Liver (tissue), 9 donors: ENCODE results near the gene CD14. TPM values are rescaled to one million over a fixed set of nuclear protein-coding genes. Genes with fewer than 3 reads are reported as not detected.

Experiments used
- DNase-seq: peaks from one replicate; pipeline ENCODE4 v3.0.0-alpha.2; 2017; ENCODE audit warnings: low spot score
- H3K27ac ChIP-seq, 2 donors: one replicate each; pipeline ENCODE4 v1.7.0; 2013; ENCODE audit warnings: inconsistent platforms in 2 of 2, low read length in 2 of 2, control low read depth in 1 of 2, low read depth in 1 of 2, mild to moderate bottlenecking in 1 of 2
- H3K27me3 ChIP-seq, 4 donors: one replicate each; pipeline versions ENCODE4 v1.6.1 to v1.7.0; 2013; ENCODE audit warnings: low read length in 3 of 4, inconsistent platforms in 1 of 4, mild to moderate bottlenecking in 1 of 4, moderate library complexity in 1 of 4; ENCODE audit not compliant: control insufficient read depth in 4 of 4, insufficient read depth in 4 of 4
- H3K36me3 ChIP-seq, 4 donors: one replicate each; pipeline versions ENCODE4 v1.6.1 to v1.7.0; 2013; ENCODE audit warnings: low read length in 3 of 4, mild to moderate bottlenecking in 3 of 4, low read depth in 1 of 4, moderate library complexity in 1 of 4; ENCODE audit not compliant: control insufficient read depth in 4 of 4, insufficient read depth in 3 of 4
- H3K4me1 ChIP-seq, 4 donors: one replicate each; pipeline versions ENCODE4 v1.6.1 to v1.7.0; 2013; ENCODE audit warnings: low read length in 3 of 4, mild to moderate bottlenecking in 3 of 4, moderate library complexity in 1 of 4; ENCODE audit not compliant: control insufficient read depth in 4 of 4, insufficient read depth in 4 of 4
- H3K4me3 ChIP-seq, 3 donors: one replicate each; pipeline versions ENCODE4 v1.6.1 to v1.7.0; 2013; ENCODE audit warnings: low read length in 3 of 3, control low read depth in 1 of 3, low read depth in 1 of 3, mild to moderate bottlenecking in 1 of 3
- H3K9ac ChIP-seq, 2 donors: one replicate each; pipeline ENCODE4 v1.7.0; 2013; ENCODE audit warnings: low read length in 2 of 2, mild to moderate bottlenecking in 2 of 2, moderate library complexity in 2 of 2, control low read depth in 1 of 2, low read depth in 1 of 2
- H3K9me3 ChIP-seq, 4 donors: one replicate each; pipeline versions ENCODE4 v1.6.1 to v1.7.0; 2013; ENCODE audit warnings: low read length in 3 of 4; ENCODE audit not compliant: control insufficient read depth in 4 of 4
- ATF3 ChIP-seq: IDR thresholded peaks from 2 replicates; pipeline ENCODE4 v1.6.1; 2016; ENCODE audit warnings: antibody characterized with exemption
- CTCF ChIP-seq: fragments of 150-350 bp; IDR thresholded peaks from 2 replicates; pipeline ENCODE4 v1.5.1; 2017; ENCODE audit warnings: improper control_type of control experiment, low read depth, low read length; ENCODE audit not compliant: missing input control
- EGR1 ChIP-seq, 2 donors: IDR thresholded peaks; 2 replicates each; pipeline ENCODE4 v1.6.1; 2016 to 2018; ENCODE audit warnings: antibody characterized with exemption in 2 of 2, low read depth in 2 of 2
- FOXA1 ChIP-seq: IDR thresholded peaks from 2 replicates; pipeline ENCODE4 v1.6.1; 2016; ENCODE audit warnings: antibody characterized with exemption
- FOXA2 ChIP-seq: IDR thresholded peaks from 2 replicates; pipeline ENCODE4 v1.6.1; 2016; ENCODE audit warnings: antibody characterized with exemption
- GABPA ChIP-seq, 2 donors: IDR thresholded peaks in 1 of 2; conservative IDR thresholded peaks in 1 of 2; 2 replicates each; pipeline ENCODE4 v1.6.1; 2016; ENCODE audit warnings: antibody characterized with exemption in 2 of 2, mild to moderate bottlenecking in 1 of 2, moderate library complexity in 1 of 2
- HNF4A ChIP-seq, 2 donors: conservative IDR thresholded peaks; 2 replicates each; pipeline ENCODE4 v1.6.1; 2016; ENCODE audit warnings: antibody characterized with exemption in 2 of 2, mild to moderate bottlenecking in 2 of 2
- HNF4G ChIP-seq: IDR thresholded peaks from 2 replicates; pipeline ENCODE4 v1.6.1; 2016; ENCODE audit warnings: antibody characterized with exemption
- JUND ChIP-seq, 2 donors: IDR thresholded peaks; 2 replicates each; pipeline ENCODE4 v1.6.1; 2016; ENCODE audit warnings: antibody characterized with exemption in 2 of 2
- NR2F2 ChIP-seq: IDR thresholded peaks from 2 replicates; pipeline ENCODE4 v1.6.1; 2016; ENCODE audit warnings: antibody characterized with exemption
- RAD21 ChIP-seq, 2 donors: IDR thresholded peaks; 2 replicates each; pipeline ENCODE4 v1.6.1; 2016; ENCODE audit warnings: antibody characterized with exemption in 2 of 2, mild to moderate bottlenecking in 2 of 2
- REST ChIP-seq: IDR thresholded peaks from 2 replicates; pipeline ENCODE4 v1.6.1; 2016; ENCODE audit warnings: antibody characterized with exemption, mild to moderate bottlenecking
- RXRA ChIP-seq, 2 donors: IDR thresholded peaks; 2 replicates each; pipeline ENCODE4 v1.6.1; 2017 to 2018; ENCODE audit warnings: antibody characterized with exemption in 2 of 2, mild to moderate bottlenecking in 1 of 2
- SP1 ChIP-seq: IDR thresholded peaks from 2 replicates; pipeline ENCODE4 v1.6.1; 2018; ENCODE audit warnings: antibody characterized with exemption, mild to moderate bottlenecking
- TAF1 ChIP-seq: conservative IDR thresholded peaks from 2 replicates; pipeline ENCODE4 v1.6.1; 2016; ENCODE audit warnings: antibody characterized with exemption, mild to moderate bottlenecking
- YY1 ChIP-seq: IDR thresholded peaks from 2 replicates; pipeline ENCODE4 v1.6.1; 2016; ENCODE audit warnings: antibody characterized with exemption, mild to moderate bottlenecking
- WGBS: extraction: QIAGEN DNeasy Blood & Tissue Kit; methylation state at CpG from one replicate; pipeline ENCODE4 v1.1.7; 2013; 5-methylcytosine and 5-hydroxymethylcytosine counted together
- polyA plus RNA-seq, 2 donors: library from polyadenylated mRNA; stranded (reverse) in 1 of 2; unstranded in 1 of 2; fragments of 200-250 nt in 1 of 2; fragments of >200 nt in 1 of 2; fragmentation: Nextera tagmentation in 1 of 2; extraction: Ambion mirVana in 1 of 2; gene quantifications; one replicate each; pipeline versions ENCODE4 v1.2.1 to v1.2.3, GENCODE V29; 2013 to 2015
- total RNA-seq, 2 donors: library from RNA; depleted of rRNA; stranded (reverse); fragments of >200 nt; gene quantifications; one replicate each; pipeline ENCODE4 v1.2.3, GENCODE V29; 2014
- TF ChIP-seq, protein P1 (sequence below): IDR thresholded peaks from 2 replicates; pipeline ENCODE4 v1.6.1; 2016; ENCODE audit warnings: antibody characterized with exemption
- TF ChIP-seq, protein P2 (sequence below): IDR thresholded peaks from 2 replicates; pipeline ENCODE4 v1.6.1; 2016; ENCODE audit warnings: antibody characterized with exemption
- donor health status: healthy.
- donor health status: healthy.
- donor health status: healthy.
- donor health status: healthy.
- donor health status: healthy.

The CD14 gene
- total and polyA plus RNA-seq, 4 donors, result 61.0 to 343 (median 287) TPM

DNA sequence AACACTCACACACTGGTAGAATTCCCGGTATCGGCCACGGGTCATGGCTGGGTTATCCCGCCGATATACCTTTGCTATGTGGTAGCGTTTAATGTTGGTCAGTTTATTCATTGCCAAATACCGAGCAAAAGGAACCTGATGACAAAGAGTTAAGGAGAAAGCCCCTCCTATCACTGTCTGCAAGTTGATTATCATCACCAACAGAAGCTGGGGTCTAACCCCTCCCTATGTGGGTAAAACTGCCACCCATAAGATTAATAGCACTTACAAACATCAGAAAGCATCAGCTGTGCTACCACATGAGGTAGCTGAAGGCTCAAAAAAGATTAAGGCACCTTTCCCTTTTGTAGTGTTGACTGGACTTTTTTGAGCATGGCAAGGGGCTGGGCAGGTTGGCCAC, 46.0 kb upstream of the CD14 start:
- H3K9me3 ChIP-seq, result no peaks in the 10 kb centered on the region
- H3K9ac ChIP-seq, result no peak overlapping the region
- DNase-seq, result no peak
- no peak for TF ChIP-seq YY1
- no peak for TF ChIP-seq HNF4G
- no peak for TF ChIP-seq FOXA2
- TF ChIP-seq CTCF, result no peak
- no peak for TF ChIP-seq REST
- no peak for TF ChIP-seq RXRA (IDR thresholded peaks at IDR 0.05)
- TF ChIP-seq, protein P1, sequence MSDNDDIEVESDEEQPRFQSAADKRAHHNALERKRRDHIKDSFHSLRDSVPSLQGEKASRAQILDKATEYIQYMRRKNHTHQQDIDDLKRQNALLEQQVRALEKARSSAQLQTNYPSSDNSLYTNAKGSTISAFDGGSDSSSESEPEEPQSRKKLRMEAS, result no peak
- no peak for TF ChIP-seq HNF4A (conservative IDR thresholded peaks at IDR 0.05)
- TF ChIP-seq FOXA1, result no peak
- no peak for TF ChIP-seq JUND (IDR thresholded peaks at IDR 0.05)
- no peak for TF ChIP-seq RAD21 (IDR thresholded peaks at IDR 0.05)
- no peak for TF ChIP-seq SP1
- no peak for TF ChIP-seq NR2F2
- TF ChIP-seq TAF1, result no peak
- TF ChIP-seq, protein P2, sequence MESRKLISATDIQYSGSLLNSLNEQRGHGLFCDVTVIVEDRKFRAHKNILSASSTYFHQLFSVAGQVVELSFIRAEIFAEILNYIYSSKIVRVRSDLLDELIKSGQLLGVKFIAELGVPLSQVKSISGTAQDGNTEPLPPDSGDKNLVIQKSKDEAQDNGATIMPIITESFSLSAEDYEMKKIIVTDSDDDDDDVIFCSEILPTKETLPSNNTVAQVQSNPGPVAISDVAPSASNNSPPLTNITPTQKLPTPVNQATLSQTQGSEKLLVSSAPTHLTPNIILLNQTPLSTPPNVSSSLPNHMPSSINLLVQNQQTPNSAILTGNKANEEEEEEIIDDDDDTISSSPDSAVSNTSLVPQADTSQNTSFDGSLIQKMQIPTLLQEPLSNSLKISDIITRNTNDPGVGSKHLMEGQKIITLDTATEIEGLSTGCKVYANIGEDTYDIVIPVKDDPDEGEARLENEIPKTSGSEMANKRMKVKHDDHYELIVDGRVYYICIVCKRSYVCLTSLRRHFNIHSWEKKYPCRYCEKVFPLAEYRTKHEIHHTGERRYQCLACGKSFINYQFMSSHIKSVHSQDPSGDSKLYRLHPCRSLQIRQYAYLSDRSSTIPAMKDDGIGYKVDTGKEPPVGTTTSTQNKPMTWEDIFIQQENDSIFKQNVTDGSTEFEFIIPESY, result no peak
- no peak for TF ChIP-seq GABPA (IDR thresholded peaks at IDR 0.05 in 1 of 2, conservative IDR thresholded peaks at IDR 0.05 in 1 of 2)
- H3K36me3 ChIP-seq, result peaks cover 7 to 65% (median 28%) of the 10 kb centered on the region in 4 donors
- no peaks in the 10 kb centered on the region for H3K27me3 ChIP-seq
- 97% methylated on average over 7 of the region's 7 CpGs for WGBS
- H3K27ac ChIP-seq, result no peak overlapping the region
- no peak overlapping the region for H3K4me3 ChIP-seq
- no peaks in the 10 kb centered on the region for H3K4me1 ChIP-seq

- H3K9ac ChIP-seq, result no peak overlapping the region
- H3K4me3 ChIP-seq, result no peak overlapping the region
- no peaks in the 10 kb centered on the region for H3K9me3 ChIP-seq
- no peaks in the 10 kb centered on the region for H3K27me3 ChIP-seq
- peaks cover 8 to 72% (median 29%) of the 10 kb centered on the region in 4 donors for H3K36me3 ChIP-seq
- H3K27ac ChIP-seq, result no peak overlapping the region
- DNase-seq, result no peak
- WGBS, result 94% methylated on average over 3 of the region's 3 CpGs
- no peaks in the 10 kb centered on the region for H3K4me1 ChIP-seq
- TF ChIP-seq HNF4A (conservative IDR thresholded peaks at IDR 0.05), result no peak
- TF ChIP-seq, protein P1, result no peak
- no peak for TF ChIP-seq FOXA1
- TF ChIP-seq SP1, result no peak
- TF ChIP-seq RXRA (IDR thresholded peaks at IDR 0.05), result no peak
- no peak for TF ChIP-seq RAD21 (IDR thresholded peaks at IDR 0.05)
- no peak for TF ChIP-seq ATF3
- TF ChIP-seq JUND (IDR thresholded peaks at IDR 0.05), result no peak
- no peak for TF ChIP-seq EGR1 (IDR thresholded peaks at IDR 0.05; ENCODE audit: low read depth in 2 of 2)
- no peak for TF ChIP-seq GABPA (IDR thresholded peaks at IDR 0.05 in 1 of 2, conservative IDR thresholded peaks at IDR 0.05 in 1 of 2)
- TF ChIP-seq CTCF, result no peak
- no peak for TF ChIP-seq HNF4G
- TF ChIP-seq TAF1, result no peak
- TF ChIP-seq REST, result no peak
Measured at GRCh38 chr5:140677947-140678346, 45.0 kb upstream of the CD14 start.
